ENCODE data around the gene CNTNAP5. TPM values are rescaled to one million over a fixed set of nuclear protein-coding genes. Genes with fewer than 3 reads are reported as not detected.

The CNTNAP5 gene
- total and polyA plus RNA-seq, 3 donors from 2014 or later, result 0.29 to 0.39 (median 0.31) TPM

DNA sequence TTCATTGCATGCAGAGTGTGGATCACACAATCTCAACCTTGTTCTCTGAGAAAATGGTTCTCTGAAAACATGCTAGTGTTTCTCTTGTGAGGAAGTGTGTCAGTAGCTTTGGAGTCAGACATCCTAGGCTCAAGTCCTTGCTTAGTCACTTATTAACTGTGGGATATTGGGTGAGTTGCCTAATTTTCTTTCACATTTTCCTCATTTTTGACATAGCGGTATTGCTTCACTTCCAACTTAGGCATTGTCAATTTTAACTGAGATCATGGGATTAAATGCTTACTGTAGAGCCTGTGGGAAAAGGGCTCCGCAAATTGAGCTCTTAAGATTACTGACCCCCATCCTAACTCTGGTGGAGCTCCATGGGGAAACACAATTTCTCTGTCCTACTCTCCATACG lies 622.2 kb downstream of the CNTNAP5 start:
- Histone ChIP-seq H3K9me3 (no peaks in the 10 kb centered on the region), H3K4me1 (no peaks in the 10 kb centered on the region), H3K4me3 (no peak overlapping the region), H3K27me3 (no peaks in the 10 kb centered on the region), H3K27ac (no peak overlapping the region), H3K36me3 (ENCODE audit: low read depth, missing control alignments) (no peaks in the 10 kb centered on the region)
- WGBS, 2 donors, result 91 to 94% methylated on average over 3 of the region's 3 CpGs
- no peak for DNase-seq
- TF ChIP-seq, protein P1, sequence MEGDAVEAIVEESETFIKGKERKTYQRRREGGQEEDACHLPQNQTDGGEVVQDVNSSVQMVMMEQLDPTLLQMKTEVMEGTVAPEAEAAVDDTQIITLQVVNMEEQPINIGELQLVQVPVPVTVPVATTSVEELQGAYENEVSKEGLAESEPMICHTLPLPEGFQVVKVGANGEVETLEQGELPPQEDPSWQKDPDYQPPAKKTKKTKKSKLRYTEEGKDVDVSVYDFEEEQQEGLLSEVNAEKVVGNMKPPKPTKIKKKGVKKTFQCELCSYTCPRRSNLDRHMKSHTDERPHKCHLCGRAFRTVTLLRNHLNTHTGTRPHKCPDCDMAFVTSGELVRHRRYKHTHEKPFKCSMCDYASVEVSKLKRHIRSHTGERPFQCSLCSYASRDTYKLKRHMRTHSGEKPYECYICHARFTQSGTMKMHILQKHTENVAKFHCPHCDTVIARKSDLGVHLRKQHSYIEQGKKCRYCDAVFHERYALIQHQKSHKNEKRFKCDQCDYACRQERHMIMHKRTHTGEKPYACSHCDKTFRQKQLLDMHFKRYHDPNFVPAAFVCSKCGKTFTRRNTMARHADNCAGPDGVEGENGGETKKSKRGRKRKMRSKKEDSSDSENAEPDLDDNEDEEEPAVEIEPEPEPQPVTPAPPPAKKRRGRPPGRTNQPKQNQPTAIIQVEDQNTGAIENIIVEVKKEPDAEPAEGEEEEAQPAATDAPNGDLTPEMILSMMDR (IDR thresholded peaks at IDR 0.05), result no peak
- no peak for TF ChIP-seq POLR2A (IDR thresholded peaks at IDR 0.05)
- intact Hi-C loops (cut with DNase I; ENCODE audit: low total_unique reads), result no loop called here

DNA sequence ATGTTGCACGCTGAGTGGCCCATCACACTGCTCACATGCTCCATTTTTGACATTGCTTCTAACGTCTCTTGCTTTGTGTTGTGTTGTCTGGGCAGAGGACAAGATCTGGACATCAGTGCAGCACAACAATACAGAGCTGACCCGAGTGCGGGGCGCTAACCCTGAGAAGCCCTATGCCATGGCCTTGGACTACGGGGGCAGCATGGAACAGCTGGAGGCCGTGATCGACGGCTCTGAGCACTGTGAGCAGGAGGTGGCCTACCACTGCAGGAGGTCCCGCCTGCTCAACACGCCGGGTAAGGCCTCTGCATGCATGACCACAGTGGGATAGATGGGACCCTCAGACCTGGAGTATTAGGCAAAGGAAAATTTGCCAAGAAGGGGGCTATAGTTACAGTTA lies 622.6 kb downstream of the CNTNAP5 start:
- Histone ChIP-seq H3K4me3 (no peak overlapping the region), H3K4me1 (no peaks in the 10 kb centered on the region), H3K36me3 (ENCODE audit: low read depth, missing control alignments) (no peaks in the 10 kb centered on the region), H3K9me3 (no peaks in the 10 kb centered on the region), H3K27ac (no peak overlapping the region), H3K27me3 (no peaks in the 10 kb centered on the region)
- 85 to 88% methylated on average over 11 to 12 of the region's 12 CpGs for WGBS, 2 donors
- intact Hi-C loops (cut with DNase I; ENCODE audit: low total_unique reads), result no loop called here
- no peak for DNase-seq
- no peak for TF ChIP-seq POLR2A (IDR thresholded peaks at IDR 0.05)

DNA sequence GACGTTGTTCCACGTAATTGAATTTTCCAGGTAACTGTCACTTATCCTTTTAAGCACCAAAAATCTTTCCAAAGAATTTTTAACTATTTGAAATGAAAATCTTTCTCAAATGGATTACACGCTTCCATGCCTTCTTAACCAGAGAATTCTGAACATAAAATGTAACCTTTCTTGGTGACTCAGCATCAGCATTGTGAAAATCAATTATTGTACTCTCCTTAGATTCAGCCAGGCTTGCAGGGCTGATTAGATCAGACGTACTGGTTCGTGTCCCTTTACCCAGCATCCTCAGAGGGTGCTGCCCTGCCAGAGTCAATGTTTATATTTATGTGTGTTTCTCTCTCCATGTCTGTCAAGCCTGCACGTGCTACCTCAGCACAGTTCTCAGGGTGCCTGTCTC lies 623.9 kb downstream of the CNTNAP5 start:
- H3K4me3 ChIP-seq, result no peak overlapping the region
- H3K27ac ChIP-seq, result no peak overlapping the region
- H3K27me3 ChIP-seq, result no peaks in the 10 kb centered on the region
- H3K9me3 ChIP-seq, result no peaks in the 10 kb centered on the region
- H3K36me3 ChIP-seq (ENCODE audit: low read depth, missing control alignments), result no peaks in the 10 kb centered on the region
- H3K4me1 ChIP-seq, result no peaks in the 10 kb centered on the region
- DNase-seq, result no peak
- 79 to 87% methylated on average over 6 of the region's 6 CpGs for WGBS, 2 donors
- TF ChIP-seq POLR2A (IDR thresholded peaks at IDR 0.05), result no peak
- TF ChIP-seq, protein P1 (IDR thresholded peaks at IDR 0.05), result no peak
- intact Hi-C loops (cut with DNase I; ENCODE audit: low total_unique reads), result no loop called here

DNA sequence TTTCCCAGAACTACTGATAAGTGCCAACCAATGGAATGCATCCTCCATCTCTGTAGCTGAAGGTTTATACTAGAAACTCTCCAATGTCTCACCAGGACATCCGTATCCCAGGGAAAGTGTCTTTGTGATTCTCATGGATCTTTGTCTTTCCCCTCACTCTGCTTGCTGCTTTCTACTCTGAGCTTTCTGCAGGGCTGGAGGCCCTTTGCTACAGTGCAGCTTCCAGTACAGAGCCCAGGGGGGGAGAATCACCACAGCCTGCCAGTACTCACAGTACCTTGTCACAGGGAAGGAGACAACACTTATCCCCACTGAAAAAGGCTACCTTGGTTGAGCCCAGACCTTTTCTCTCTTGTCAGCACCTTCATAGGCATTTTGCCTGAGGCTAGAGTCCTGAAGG lies 627.0 kb downstream of the CNTNAP5 start:
- Histone ChIP-seq H3K36me3 (ENCODE audit: low read depth, missing control alignments) (no peaks in the 10 kb centered on the region), H3K9me3 (no peaks in the 10 kb centered on the region), H3K4me1 (no peaks in the 10 kb centered on the region), H3K27ac (no peak overlapping the region), H3K27me3 (no peaks in the 10 kb centered on the region), H3K4me3 (no peak overlapping the region)
- intact Hi-C loops (cut with DNase I; ENCODE audit: low total_unique reads), result no loop called here
- TF ChIP-seq, protein P1 (IDR thresholded peaks at IDR 0.05), result no peak
- TF ChIP-seq POLR2A (IDR thresholded peaks at IDR 0.05), result no peak
- no peak for DNase-seq
- WGBS, 2 donors, result 95 to 100% methylated on average over 1 of the region's 1 CpG

DNA sequence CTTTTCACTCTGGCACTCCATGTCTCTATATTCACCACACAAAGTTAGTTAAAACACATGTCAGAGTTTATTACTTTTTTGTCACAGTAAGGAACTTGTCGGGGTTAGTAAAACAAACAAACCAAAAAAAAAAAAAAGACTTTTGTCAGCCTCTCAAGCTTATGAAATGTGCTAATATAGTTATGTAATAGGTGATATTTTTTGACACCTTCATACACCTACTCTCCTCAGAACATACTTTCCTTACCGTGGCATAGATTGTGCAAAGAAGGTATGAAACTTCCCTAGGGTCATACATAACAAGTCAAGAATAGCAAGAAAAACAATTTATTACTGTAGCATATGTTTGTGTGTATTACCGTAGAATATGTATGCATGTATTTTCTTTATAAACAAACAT lies 633.3 kb downstream of the CNTNAP5 start:
- WGBS, 2 donors, result 79 to 86% methylated on average over 3 of the region's 3 CpGs
- no peak overlapping the region for H3K27ac ChIP-seq

More for the DNA sequence above, 633.3 kb downstream of the CNTNAP5 start:
- H3K27me3 ChIP-seq, result no peaks in the 10 kb centered on the region
- H3K9me3 ChIP-seq, result no peaks in the 10 kb centered on the region
- no peaks in the 10 kb centered on the region for H3K36me3 ChIP-seq (ENCODE audit: low read depth, missing control alignments)
- TF ChIP-seq POLR2A (IDR thresholded peaks at IDR 0.05), result no peak
- TF ChIP-seq, protein P1 (IDR thresholded peaks at IDR 0.05), result no peak
- intact Hi-C loops (cut with DNase I; ENCODE audit: low total_unique reads), result no loop called here
- no peak overlapping the region for H3K4me3 ChIP-seq
- DNase-seq, result no peak
- no peaks in the 10 kb centered on the region for H3K4me1 ChIP-seq
